NCI-H2227 treated with DMSO at 0.1 percent for 48 hours (cell line): ENCODE measurements around the gene WDR19.
"Not testable (repeated sequence)": the region's sequence is repeated elsewhere in the genome, so short reads cannot be mapped to it uniquely, and the experiment has no call there.

ENCODE experiments used
- DNase-seq: peaks from one replicate; lab custom pipeline; 2025; lab: John Stamatoyannopoulos, UW

The WDR19 gene

GRCh38 chr4:39181905-39182638 lies at the start of gene WDR19:
TSS of gene WDR19 (plus strand) at chr4:39182529. CDS start at chr4:39182558, 29 bp downstream.
- peak; percentile 96 for DNase-seq

- DNase-seq, result no peak
Measured at GRCh38 chr4:39133623-39134022, 48.7 kb upstream of the WDR19 start.

- peak; percentile 49 for DNase-seq
Measured at GRCh38 chr4:39134683-39135306, 47.5 kb upstream of the WDR19 start.

- not testable (repeated sequence) for DNase-seq
Measured at GRCh38 chr4:39138227-39138626, 44.1 kb upstream of the WDR19 start.

- no peak for DNase-seq
Measured at GRCh38 chr4:39146211-39146610, 36.1 kb upstream of the WDR19 start.

- DNase-seq, result no peak
Measured at GRCh38 chr4:39154009-39154408, 28.3 kb upstream of the WDR19 start.

- no peak for DNase-seq
Measured at GRCh38 chr4:39157520-39157919, 24.8 kb upstream of the WDR19 start.

- DNase-seq, result no peak
Measured at GRCh38 chr4:39166177-39166576, 16.2 kb upstream of the WDR19 start.

GRCh38 chr4:39166669-39167068 lies 15.7 kb upstream of the WDR19 start:
- no peak for DNase-seq

GRCh38 chr4:39169426-39169825 lies 12.9 kb upstream of the WDR19 start:
- DNase-seq, result no peak

- no peak for DNase-seq
Measured at GRCh38 chr4:39170301-39170700, 12.0 kb upstream of the WDR19 start.

GRCh38 chr4:39178706-39179105 lies 3.6 kb upstream of the WDR19 start:
- DNase-seq, result no peak

GRCh38 chr4:39179681-39180080 lies 2.6 kb upstream of the WDR19 start:
- DNase-seq, result no peak

- not testable (repeated sequence) for DNase-seq
Measured at GRCh38 chr4:39180629-39181028, 1.7 kb upstream of the WDR19 start.

- DNase-seq, result no peak
Measured at GRCh38 chr4:39181520-39181904, 817 bp upstream of the WDR19 start.

- DNase-seq, result no peak
Measured at GRCh38 chr4:39201963-39202362, 19.6 kb downstream of the WDR19 start.

- DNase-seq, result no peak
Measured at GRCh38 chr4:39204543-39204942, 22.2 kb downstream of the WDR19 start.

- DNase-seq, result no peak
Measured at GRCh38 chr4:39205000-39205399, 22.7 kb downstream of the WDR19 start.

- no peak for DNase-seq
Measured at GRCh38 chr4:39205476-39205875, 23.1 kb downstream of the WDR19 start.

- DNase-seq, result no peak
Measured at GRCh38 chr4:39227906-39228305, 45.6 kb downstream of the WDR19 start.

GRCh38 chr4:39228377-39228776 lies 46.0 kb downstream of the WDR19 start:
- no peak for DNase-seq

- DNase-seq, result no peak
Measured at GRCh38 chr4:39230462-39230861, 48.1 kb downstream of the WDR19 start.

- no peak for DNase-seq
Measured at GRCh38 chr4:39231660-39232059, 49.3 kb downstream of the WDR19 start.

- no peak for DNase-seq
Measured at GRCh38 chr4:39232100-39232499, 49.8 kb downstream of the WDR19 start.
